ENCODE results near the gene PLIN4.

DNA sequence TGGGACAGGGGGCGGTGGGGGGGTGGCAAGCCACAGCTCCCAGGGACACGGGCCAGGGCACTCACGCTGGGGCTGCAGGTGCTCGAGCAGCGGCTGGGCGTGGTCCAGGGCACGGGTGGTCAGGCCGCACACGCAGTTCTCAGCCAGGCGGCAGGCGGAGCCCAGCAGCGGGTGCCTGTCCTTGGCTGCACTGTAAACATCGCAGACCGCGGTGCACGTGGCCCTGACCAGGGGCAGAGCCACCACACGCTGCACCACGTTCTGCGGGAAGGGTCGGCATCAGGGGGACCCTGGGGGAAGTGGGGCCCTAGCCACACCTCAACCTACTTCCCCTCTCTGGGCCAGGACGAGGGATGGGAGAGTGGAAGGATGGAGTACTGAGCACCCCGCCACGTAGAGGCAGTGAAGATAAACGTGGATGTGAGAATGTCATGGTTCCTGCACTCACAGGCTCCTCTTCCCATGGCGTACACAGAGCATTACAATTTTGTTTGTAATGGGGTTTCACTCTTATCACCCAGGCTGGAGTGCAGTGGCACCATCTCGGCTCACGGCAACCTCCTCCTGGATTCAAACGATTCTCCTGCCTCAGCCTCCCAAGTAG lies 13.4 kb upstream of the PLIN4 start:
- TF ChIP-seq, protein P1, sequence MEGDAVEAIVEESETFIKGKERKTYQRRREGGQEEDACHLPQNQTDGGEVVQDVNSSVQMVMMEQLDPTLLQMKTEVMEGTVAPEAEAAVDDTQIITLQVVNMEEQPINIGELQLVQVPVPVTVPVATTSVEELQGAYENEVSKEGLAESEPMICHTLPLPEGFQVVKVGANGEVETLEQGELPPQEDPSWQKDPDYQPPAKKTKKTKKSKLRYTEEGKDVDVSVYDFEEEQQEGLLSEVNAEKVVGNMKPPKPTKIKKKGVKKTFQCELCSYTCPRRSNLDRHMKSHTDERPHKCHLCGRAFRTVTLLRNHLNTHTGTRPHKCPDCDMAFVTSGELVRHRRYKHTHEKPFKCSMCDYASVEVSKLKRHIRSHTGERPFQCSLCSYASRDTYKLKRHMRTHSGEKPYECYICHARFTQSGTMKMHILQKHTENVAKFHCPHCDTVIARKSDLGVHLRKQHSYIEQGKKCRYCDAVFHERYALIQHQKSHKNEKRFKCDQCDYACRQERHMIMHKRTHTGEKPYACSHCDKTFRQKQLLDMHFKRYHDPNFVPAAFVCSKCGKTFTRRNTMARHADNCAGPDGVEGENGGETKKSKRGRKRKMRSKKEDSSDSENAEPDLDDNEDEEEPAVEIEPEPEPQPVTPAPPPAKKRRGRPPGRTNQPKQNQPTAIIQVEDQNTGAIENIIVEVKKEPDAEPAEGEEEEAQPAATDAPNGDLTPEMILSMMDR (IDR thresholded peaks at IDR 0.05) = no peak
- no peak for TF ChIP-seq POLR2A (IDR thresholded peaks at IDR 0.05)
